Measurements from ENCODE around the gene SLC24A1.

The SLC24A1 gene

GRCh38 chr15:65631503-65631902 lies 9.8 kb downstream of the SLC24A1 start:
- no peak overlapping the region for H3K4me3 Mint-ChIP-seq

GRCh38 chr15:65632780-65633375 lies 11.1 kb downstream of the SLC24A1 start:
- no peak overlapping the region for H3K4me3 Mint-ChIP-seq
- no peaks in the 10 kb centered on the region for H3K9me3 Mint-ChIP-seq
- no peaks in the 10 kb centered on the region for H3K27me3 Mint-ChIP-seq (ENCODE audit: low read depth)
- H3K27ac Mint-ChIP-seq: no peak overlapping the region
- H3K4me1 Mint-ChIP-seq (ENCODE audit: low read depth): peaks cover 11% of the 10 kb centered on the region
- no peak for DNase-seq (ENCODE audit: low spot score)
- H3K36me3 Mint-ChIP-seq (ENCODE audit: low read depth): no peaks in the 10 kb centered on the region

More at GRCh38 chr15:65631503-65631902, 9.8 kb downstream of the SLC24A1 start:
- Mint-ChIP-seq H3K27me3 (ENCODE audit: low read depth) (no peaks in the 10 kb centered on the region), H3K27ac (no peak overlapping the region), H3K9me3 (no peaks in the 10 kb centered on the region), H3K36me3 (ENCODE audit: low read depth) (no peaks in the 10 kb centered on the region), H3K4me1 (ENCODE audit: low read depth) (peaks cover 11% of the 10 kb centered on the region)
- no peak for DNase-seq (ENCODE audit: low spot score)

- Mint-ChIP-seq H3K9me3 (no peaks in the 10 kb centered on the region), H3K27ac (no peak overlapping the region), H3K4me1 (ENCODE audit: low read depth) (peaks cover 15% of the 10 kb centered on the region), H3K27me3 (ENCODE audit: low read depth) (no peaks in the 10 kb centered on the region), H3K4me3 (no peak overlapping the region), H3K36me3 (ENCODE audit: low read depth) (no peaks in the 10 kb centered on the region)
- DNase-seq (ENCODE audit: low spot score): no peak
Measured at GRCh38 chr15:65633752-65634151, 12.0 kb downstream of the SLC24A1 start.

GRCh38 chr15:65634356-65634755 lies 12.6 kb downstream of the SLC24A1 start:
- DNase-seq (ENCODE audit: low spot score): no peak
- H3K4me3 Mint-ChIP-seq: no peak overlapping the region
- no peaks in the 10 kb centered on the region for H3K36me3 Mint-ChIP-seq (ENCODE audit: low read depth)
- peaks cover 18% of the 10 kb centered on the region for H3K4me1 Mint-ChIP-seq (ENCODE audit: low read depth)
- no peak overlapping the region for H3K27ac Mint-ChIP-seq
- no peaks in the 10 kb centered on the region for H3K9me3 Mint-ChIP-seq
- H3K27me3 Mint-ChIP-seq (ENCODE audit: low read depth): no peaks in the 10 kb centered on the region

GRCh38 chr15:65638109-65638508 lies 16.4 kb downstream of the SLC24A1 start:
- H3K4me3 Mint-ChIP-seq: no peak overlapping the region
- DNase-seq (ENCODE audit: low spot score): no peak
- H3K36me3 Mint-ChIP-seq (ENCODE audit: low read depth): no peaks in the 10 kb centered on the region
- H3K9me3 Mint-ChIP-seq: no peaks in the 10 kb centered on the region
- H3K4me1 Mint-ChIP-seq (ENCODE audit: low read depth): peaks cover 7% of the 10 kb centered on the region
- no peaks in the 10 kb centered on the region for H3K27me3 Mint-ChIP-seq (ENCODE audit: low read depth)
- H3K27ac Mint-ChIP-seq: no peak overlapping the region

GRCh38 chr15:65638681-65639089 lies 16.9 kb downstream of the SLC24A1 start:
- Mint-ChIP-seq H3K27me3 (ENCODE audit: low read depth) (no peaks in the 10 kb centered on the region), H3K36me3 (ENCODE audit: low read depth) (no peaks in the 10 kb centered on the region), H3K4me3 (peak overlapping the region; percentile 52), H3K4me1 (ENCODE audit: low read depth) (peaks cover 7% of the 10 kb centered on the region), H3K27ac (no peak overlapping the region), H3K9me3 (no peaks in the 10 kb centered on the region)
- peak; percentile 31 for DNase-seq (ENCODE audit: low spot score)

GRCh38 chr15:65639509-65639908 lies 17.8 kb downstream of the SLC24A1 start:
- no peak overlapping the region for H3K27ac Mint-ChIP-seq
- peaks cover 7% of the 10 kb centered on the region for H3K4me1 Mint-ChIP-seq (ENCODE audit: low read depth)
- H3K4me3 Mint-ChIP-seq: no peak overlapping the region
- H3K9me3 Mint-ChIP-seq: no peaks in the 10 kb centered on the region
- H3K36me3 Mint-ChIP-seq (ENCODE audit: low read depth): no peaks in the 10 kb centered on the region
- DNase-seq (ENCODE audit: low spot score): no peak
- H3K27me3 Mint-ChIP-seq (ENCODE audit: low read depth): no peaks in the 10 kb centered on the region

GRCh38 chr15:65641768-65642475 lies 20.2 kb downstream of the SLC24A1 start:
- Mint-ChIP-seq H3K9me3 (no peaks in the 10 kb centered on the region), H3K4me1 (ENCODE audit: low read depth) (peaks cover 7% of the 10 kb centered on the region), H3K27ac (no peak overlapping the region), H3K36me3 (ENCODE audit: low read depth) (no peaks in the 10 kb centered on the region), H3K27me3 (ENCODE audit: low read depth) (no peaks in the 10 kb centered on the region), H3K4me3 (no peak overlapping the region)
- DNase-seq (ENCODE audit: low spot score): no peak

GRCh38 chr15:65642594-65642993 lies 20.9 kb downstream of the SLC24A1 start:
- Mint-ChIP-seq H3K27me3 (ENCODE audit: low read depth) (no peaks in the 10 kb centered on the region), H3K9me3 (no peaks in the 10 kb centered on the region), H3K4me3 (no peak overlapping the region), H3K36me3 (ENCODE audit: low read depth) (no peaks in the 10 kb centered on the region), H3K4me1 (ENCODE audit: low read depth) (peaks cover 7% of the 10 kb centered on the region), H3K27ac (no peak overlapping the region)
- DNase-seq (ENCODE audit: low spot score): no peak

GRCh38 chr15:65644282-65644681 lies 22.5 kb downstream of the SLC24A1 start:
- Mint-ChIP-seq H3K27ac (no peak overlapping the region), H3K4me3 (no peak overlapping the region), H3K4me1 (ENCODE audit: low read depth) (no peaks in the 10 kb centered on the region), H3K9me3 (no peaks in the 10 kb centered on the region), H3K27me3 (ENCODE audit: low read depth) (no peaks in the 10 kb centered on the region), H3K36me3 (ENCODE audit: low read depth) (no peaks in the 10 kb centered on the region)
- DNase-seq (ENCODE audit: low spot score): no peak

- Mint-ChIP-seq H3K4me3 (no peak overlapping the region), H3K36me3 (ENCODE audit: low read depth) (peaks cover 2% of the 10 kb centered on the region), H3K4me1 (ENCODE audit: low read depth) (peaks cover 4% of the 10 kb centered on the region), H3K9me3 (no peaks in the 10 kb centered on the region), H3K27ac (no peak overlapping the region), H3K27me3 (ENCODE audit: low read depth) (no peaks in the 10 kb centered on the region)
- DNase-seq (ENCODE audit: low spot score): no peak
Measured at GRCh38 chr15:65645392-65645791, 23.7 kb downstream of the SLC24A1 start.

- H3K36me3 Mint-ChIP-seq (ENCODE audit: low read depth): peaks cover 2% of the 10 kb centered on the region
- peaks cover 5% of the 10 kb centered on the region for H3K4me1 Mint-ChIP-seq (ENCODE audit: low read depth)
- H3K27ac Mint-ChIP-seq: no peak overlapping the region
- DNase-seq (ENCODE audit: low spot score): no peak
- H3K27me3 Mint-ChIP-seq (ENCODE audit: low read depth): no peaks in the 10 kb centered on the region
- H3K4me3 Mint-ChIP-seq: no peak overlapping the region
- H3K9me3 Mint-ChIP-seq: no peaks in the 10 kb centered on the region
Measured at GRCh38 chr15:65646486-65646885, 24.7 kb downstream of the SLC24A1 start.

GRCh38 chr15:65650312-65651041 lies 28.7 kb downstream of the SLC24A1 start:
- H3K4me1 Mint-ChIP-seq (ENCODE audit: low read depth): peaks cover 5% of the 10 kb centered on the region
- H3K36me3 Mint-ChIP-seq (ENCODE audit: low read depth): peaks cover 8% of the 10 kb centered on the region
- H3K9me3 Mint-ChIP-seq: no peaks in the 10 kb centered on the region
- peak overlapping the region; percentile 18 for H3K27ac Mint-ChIP-seq
- no peak for DNase-seq (ENCODE audit: low spot score)
- no peaks in the 10 kb centered on the region for H3K27me3 Mint-ChIP-seq (ENCODE audit: low read depth)
- H3K4me3 Mint-ChIP-seq: no peak overlapping the region

GRCh38 chr15:65651042-65651322 lies 29.2 kb downstream of the SLC24A1 start:
- H3K9me3 Mint-ChIP-seq: no peaks in the 10 kb centered on the region
- no peak overlapping the region for H3K4me3 Mint-ChIP-seq
- H3K27ac Mint-ChIP-seq: no peak overlapping the region
- no peak for DNase-seq (ENCODE audit: low spot score)
- H3K27me3 Mint-ChIP-seq (ENCODE audit: low read depth): no peaks in the 10 kb centered on the region
- H3K36me3 Mint-ChIP-seq (ENCODE audit: low read depth): peaks cover 9% of the 10 kb centered on the region
- peaks cover 5% of the 10 kb centered on the region for H3K4me1 Mint-ChIP-seq (ENCODE audit: low read depth)
